Measurements from ENCODE around the gene LRRC47. TPM values are rescaled to one million over a fixed set of nuclear protein-coding genes. Genes with fewer than 3 reads are reported as not detected.

Gene LRRC47
- total and polyA plus RNA-seq, 2 of the 8 experiments (the other 6 are each of a cell fraction or from before 2014, with no cell fraction given), result 38.3 to 82.4 TPM

- DNase-seq (ENCODE audit: low read depth in 1 of 2, low spot score in 2 of 2) (no peak), FAIRE-seq (no peak)
- Histone ChIP-seq H3K4me1 (replicated peaks in 1 of 4; ENCODE audit: control insufficient read depth in 3 of 4, insufficient read depth in 4 of 4, low read length in 3 of 4) (no peaks in the 10 kb centered on the region), H2AFZ (ENCODE audit: low read length) (no peak overlapping the region), H2BK5ac (ENCODE audit: low read depth, low read length) (no peak overlapping the region), H2BK15ac (ENCODE audit: low read length) (no peak overlapping the region), H3K27ac (ENCODE audit: low read depth, low read length) (no peak overlapping the region), H3K18ac (ENCODE audit: extremely low read depth, low read length) (no peak overlapping the region), H4K20me1 (replicated peaks in 1 of 2; ENCODE audit: control insufficient read depth in 1 of 2, insufficient read depth in 2 of 2, low read length in 2 of 2) (no peaks in the 10 kb centered on the region), H3K27me3 (replicated peaks in 1 of 4; ENCODE audit: control insufficient read depth in 3 of 4, extremely low read depth in 1 of 4, insufficient read depth in 3 of 4, low read length in 3 of 4) (peaks cover 0 to 2% (median 0%) of the 10 kb centered on the region in 4 experiments; a peak in 1 of 7 replicates), H3K79me2 (ENCODE audit: control insufficient read depth in 1 of 2, insufficient read depth in 2 of 2, low read length in 2 of 2) (no peaks in the 10 kb centered on the region), H3K36me3 (ENCODE audit: control insufficient read depth in 2 of 4, insufficient read depth in 4 of 4, low read length in 3 of 4) (no peaks in the 10 kb centered on the region), H2BK20ac (ENCODE audit: low read length) (no peak overlapping the region), H3K79me1 (ENCODE audit: low read depth, low read length) (no peaks in the 10 kb centered on the region), H3K9me3 (ENCODE audit: insufficient read depth in 2 of 2, low read depth in 1 of 2, low read length in 1 of 2) (0 out of 4 replicates have a peak, but pooled peaks cover 0 to 3% of the 10 kb centered on the region in 2 experiments), H3K14ac (ENCODE audit: insufficient read length) (no peak overlapping the region), H3K4me3 (ENCODE audit: extremely low read depth in 1 of 4, insufficient read depth in 2 of 4, low read depth in 3 of 4, low read length in 4 of 4) (no peak overlapping the region), H3K9ac (replicated peaks in 1 of 4; ENCODE audit: extremely low read depth in 1 of 4, low read depth in 3 of 4, low read length in 3 of 4) (no peak overlapping the region), H3K4me2 (ENCODE audit: insufficient read depth in 1 of 2, low read depth in 2 of 2, low read length in 2 of 2) (no peak overlapping the region), H3K4ac (replicated peaks; ENCODE audit: insufficient read length, low read depth, low read length) (no peak overlapping the region), H2BK12ac (ENCODE audit: low read depth, low read length) (no peak overlapping the region), H2BK120ac (replicated peaks; ENCODE audit: low read depth, low read length) (no peak overlapping the region), H4K91ac (replicated peaks; ENCODE audit: insufficient read length, low read length) (no peak overlapping the region), H3K23ac (ENCODE audit: insufficient read length) (no peak overlapping the region), H3K56ac (replicated peaks; ENCODE audit: insufficient read length, low read depth, low read length) (no peak overlapping the region), H4K8ac (ENCODE audit: extremely low read depth, insufficient read depth, low read length) (no peak overlapping the region), H4K5ac (ENCODE audit: insufficient read length, low read depth, low read length) (no peak overlapping the region), H2AK5ac (ENCODE audit: low read depth, low read length) (no peak overlapping the region), H3K23me2 (ENCODE audit: low read depth, low read length) (no peaks in the 10 kb centered on the region)
- ChIA-PET CTCF (ENCODE audit: partially characterized antibody) (interaction anchor here (1.0 to 4.2 kb wide), 7 partner anchors 9 to 66 kb away, joined by 3 to 15 read pairs (median 3); partner anchors contain the start of gene CCDC27), POLR2A (ENCODE audit: partially characterized antibody) (interaction anchor here (0.5 to 2.9 kb wide), 2 partner anchors 10 to 31 kb away, joined by 4 to 10 read pairs; no protein-coding TSS in a partner anchor)
- no peak for TF ChIP-seq EP300 (IDR thresholded peaks at IDR 0.05; ENCODE audit: borderline replicate concordance in 1 of 2, low read depth in 2 of 2, low read length in 2 of 2)
- no peak for TF ChIP-seq NANOG (IDR thresholded peaks at IDR 0.05; ENCODE audit: insufficient read depth, low read depth, low read length, poor library complexity, severe bottlenecking)
- TF ChIP-seq TEAD4 (IDR thresholded peaks at IDR 0.05; ENCODE audit: low read depth, low read length), result no peak
- no peak for TF ChIP-seq SP2 (IDR thresholded peaks at IDR 0.05; ENCODE audit: low read length)
- TF ChIP-seq EZH2 (IDR thresholded peaks at IDR 0.05; ENCODE audit: low read depth, low read length, severe bottlenecking), result no peak
- TF ChIP-seq MAX (IDR thresholded peaks at IDR 0.05), result no peak
- TF ChIP-seq TCF12 (IDR thresholded peaks at IDR 0.05; ENCODE audit: low read depth, low read length), result no peak
- no peak for TF ChIP-seq JUN (IDR thresholded peaks at IDR 0.05; ENCODE audit: low read depth, low read length)
- no peak for TF ChIP-seq CBX8 (IDR thresholded peaks at IDR 0.05; ENCODE audit: borderline replicate concordance, low read depth, low read length)
- no peak for TF ChIP-seq RFX5 (IDR thresholded peaks at IDR 0.05; ENCODE audit: borderline replicate concordance, low read depth, low read length)
- no peak for TF ChIP-seq ASH2L (IDR thresholded peaks at IDR 0.05; ENCODE audit: low read length)
- TF ChIP-seq KDM4A (IDR thresholded peaks at IDR 0.05; ENCODE audit: low read depth, low read length, severe bottlenecking), result no peak
- TF ChIP-seq SIRT6 (IDR thresholded peaks at IDR 0.05; ENCODE audit: low read length), result no peak
- WGBS, 2 experiments (ENCODE audit: extremely low coverage in 1 of 2, insufficient coverage in 1 of 2, insufficient read length in 1 of 2, insufficient replicate concordance in 2 of 2, low coverage in 1 of 2, low lambda C conversion rate in 2 of 2, missing lambda C conversion rate in 1 of 2), result 95% methylated on average over 17 of the region's 17 CpGs; no CpG with 5 or more reads in 1 of the 2 experiments
These were observed 34.8 kb downstream of the LRRC47 start for GRCh38 chr1:3761296-3762010.

Data from H1 (cell line).